RWPE2 (cell line): Measurements from ENCODE around the gene KCNK3.

ENCODE experiments used
- ATAC-seq: fragments of 200-7000 bp; cut with Tn5 transposase; 3 replicates; pipeline ENCODE4 v1.9.1; 2021; ENCODE audit warnings: low read depth
- DNase-seq: peaks from one replicate; pipeline ENCODE4 v3.0.0-alpha.2; 2020; ENCODE audit warnings: low spot score
- H3K27ac ChIP-seq: fragments of 450-650 bp; 2 replicates; pipeline ENCODE4 v1.5.1; 2017; ENCODE audit warnings: mild to moderate bottlenecking; ENCODE audit not compliant: poor library complexity, severe bottlenecking
- H3K27me3 ChIP-seq: fragments of 250-450 bp; sonication (Bioruptor Pico); 2 replicates; pipeline ENCODE4 v1.5.1; 2021; ENCODE audit warnings: mild to moderate bottlenecking, moderate library complexity; ENCODE audit not compliant: insufficient read depth, poor library complexity, severe bottlenecking
- H3K36me3 ChIP-seq: fragments of 250-450 bp; sonication (Bioruptor Pico); 2 replicates; pipeline ENCODE4 v1.5.1; 2020; ENCODE audit warnings: low read depth, mild to moderate bottlenecking, moderate library complexity
- H3K4me1 ChIP-seq: fragments of 250-450 bp; sonication (Bioruptor Pico); 2 replicates; pipeline ENCODE4 v1.5.1; 2021; ENCODE audit warnings: mild to moderate bottlenecking, moderate library complexity; ENCODE audit not compliant: insufficient read depth, poor library complexity, severe bottlenecking
- H3K4me3 ChIP-seq: fragments of 250-450 bp; sonication (Bioruptor Pico); 2 replicates; pipeline ENCODE4 v1.5.1; 2021; ENCODE audit warnings: mild to moderate bottlenecking, moderate library complexity; ENCODE audit not compliant: severe bottlenecking
- H3K9me3 ChIP-seq: fragments of 250-450 bp; sonication (Bioruptor Pico); 2 replicates; pipeline ENCODE4 v1.5.1; 2021; ENCODE audit warnings: mild to moderate bottlenecking, moderate library complexity; ENCODE audit not compliant: severe bottlenecking
- CTCF ChIP-seq: fragments of 450-650 bp; IDR thresholded peaks from one replicate; pipeline ENCODE4 v1.5.1; 2017; ENCODE audit warnings: mild to moderate bottlenecking, moderate library complexity; ENCODE audit not compliant: poor library complexity, severe bottlenecking

KCNK3 gene

GRCh38 chr2:26723991-26724750 lies 31.6 kb downstream of the KCNK3 start:
- Histone ChIP-seq H3K9me3 (no peaks in the 10 kb centered on the region), H3K27ac (peak overlapping the region; percentile 36), H3K4me3 (no peak overlapping the region), H3K36me3 (no peaks in the 10 kb centered on the region), H3K27me3 (no peaks in the 10 kb centered on the region), H3K4me1 (peaks cover 18% of the 10 kb centered on the region)
- DNase-seq (no peak), ATAC-seq (peak; percentile 73)
- TF ChIP-seq CTCF = no peak

- H3K27me3 ChIP-seq = no peaks in the 10 kb centered on the region
- peaks cover 18% of the 10 kb centered on the region for H3K4me1 ChIP-seq
- no peak overlapping the region for H3K4me3 ChIP-seq
- ATAC-seq = no peak; the same call in 2 of the 3 replicates
- no peak for DNase-seq
- peak overlapping the region; percentile 36 for H3K27ac ChIP-seq
- H3K9me3 ChIP-seq = no peaks in the 10 kb centered on the region
- no peak for TF ChIP-seq CTCF
- H3K36me3 ChIP-seq = no peaks in the 10 kb centered on the region
These were observed 32.4 kb downstream of the KCNK3 start for GRCh38 chr2:26724784-26725520.

GRCh38 chr2:26725521-26725820 lies 32.9 kb downstream of the KCNK3 start:
- no peak overlapping the region for H3K4me3 ChIP-seq
- DNase-seq (no peak), ATAC-seq (no peak)
- peaks cover 16% of the 10 kb centered on the region for H3K4me1 ChIP-seq
- TF ChIP-seq CTCF = no peak
- H3K27ac ChIP-seq = no peak overlapping the region
- H3K27me3 ChIP-seq = no peaks in the 10 kb centered on the region
- no peaks in the 10 kb centered on the region for H3K36me3 ChIP-seq
- no peaks in the 10 kb centered on the region for H3K9me3 ChIP-seq

- Histone ChIP-seq H3K27ac (no peak overlapping the region), H3K4me1 (peaks cover 12% of the 10 kb centered on the region), H3K4me3 (no peak overlapping the region), H3K36me3 (no peaks in the 10 kb centered on the region), H3K27me3 (no peaks in the 10 kb centered on the region), H3K9me3 (no peaks in the 10 kb centered on the region)
- no peak for TF ChIP-seq CTCF
- ATAC-seq (no peak), DNase-seq (no peak)
These were observed 33.7 kb downstream of the KCNK3 start for GRCh38 chr2:26726228-26726627.
